Activated CD8-positive, alpha-beta memory T cell treated with anti-CD3 and anti-CD28 coated beads, Interleukin-2, amount 50 U/mL, for 24 hours (primary cell): ENCODE data around the gene ABRACL.

Experiments used
- DNase-seq: peaks from one replicate; pipeline ENCODE4 v3.0.0-alpha.2; 2020; ENCODE audit errors: extremely low read depth

Gene ABRACL

GRCh38 chr6:139054001-139054400 is 25.5 kb downstream of the ABRACL start:
- no peak for DNase-seq

GRCh38 chr6:139055709-139056108 is 27.2 kb downstream of the ABRACL start:
- no peak for DNase-seq

DNA sequence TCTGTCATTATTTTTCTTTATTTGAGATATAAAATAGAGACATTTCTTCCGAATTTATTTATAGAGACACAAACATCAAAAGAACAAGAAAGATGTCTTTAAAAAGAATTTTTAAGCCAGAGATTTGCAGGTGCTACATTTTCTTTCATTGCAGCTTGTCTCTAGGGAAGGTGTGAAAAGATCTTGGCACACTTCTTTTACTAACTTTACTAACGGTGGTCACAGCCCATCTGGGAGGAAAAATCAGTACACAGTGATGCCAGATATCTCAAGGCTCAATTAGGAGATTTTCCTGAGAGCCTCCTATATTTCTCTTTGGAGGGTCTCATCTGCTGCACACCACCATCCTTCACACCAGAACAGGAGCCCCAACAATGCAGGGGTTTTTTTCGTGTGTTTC is 29.5 kb downstream of the ABRACL start:
- DNase-seq, result no peak

DNA sequence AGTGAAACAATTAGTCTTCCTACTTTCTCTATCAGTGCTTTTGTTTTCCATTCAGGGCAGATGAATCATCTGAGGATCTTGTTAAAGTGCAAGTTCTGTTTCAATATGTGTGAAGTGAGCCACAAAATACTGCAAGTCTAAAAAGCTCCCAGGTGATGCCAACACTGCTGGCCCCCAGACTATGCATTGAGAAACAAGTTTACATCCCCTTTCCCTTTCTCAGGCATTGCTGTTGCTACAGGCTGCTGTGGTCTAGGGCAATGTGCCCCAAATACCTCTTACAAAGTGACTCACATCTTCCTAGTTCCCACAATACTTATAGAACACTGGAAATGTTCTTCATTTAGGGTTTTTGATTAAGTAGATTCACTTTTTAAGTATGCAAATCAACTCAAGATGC is 31.8 kb downstream of the ABRACL start:
- DNase-seq, result no peak

DNA sequence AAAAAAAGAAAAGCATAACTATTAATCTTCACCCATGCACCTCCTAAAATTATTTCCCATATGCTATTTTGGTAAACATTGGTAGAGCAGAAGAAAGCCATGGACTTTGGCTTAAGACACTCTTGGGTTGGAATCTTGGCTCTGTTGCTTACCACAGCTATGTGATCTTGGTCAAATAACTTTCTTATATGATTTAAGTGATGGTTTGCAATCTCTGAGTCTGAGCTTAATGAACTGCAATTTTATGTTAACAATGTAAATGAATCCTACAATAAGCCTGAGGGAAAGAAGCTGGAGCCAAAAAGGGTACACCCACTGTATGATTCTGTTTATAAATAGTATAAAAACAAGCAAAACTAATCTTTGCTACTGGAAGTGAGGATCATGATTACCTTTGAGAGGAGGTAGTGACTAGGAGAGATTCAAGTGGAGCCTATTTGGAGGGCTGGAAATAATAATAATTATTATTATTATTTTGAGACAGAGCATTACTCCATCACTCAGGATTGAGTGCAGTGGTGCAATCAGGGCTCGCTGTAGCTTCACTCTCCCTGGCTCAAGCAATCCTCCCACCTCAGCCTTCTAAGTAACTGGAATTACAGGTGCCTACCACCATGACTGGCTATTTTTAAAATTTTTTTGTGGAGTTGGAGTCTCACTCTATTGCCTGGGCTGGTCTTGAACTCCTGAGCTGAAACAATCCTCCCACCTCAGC is 34.5 kb downstream of the ABRACL start:
- no peak for DNase-seq

DNA sequence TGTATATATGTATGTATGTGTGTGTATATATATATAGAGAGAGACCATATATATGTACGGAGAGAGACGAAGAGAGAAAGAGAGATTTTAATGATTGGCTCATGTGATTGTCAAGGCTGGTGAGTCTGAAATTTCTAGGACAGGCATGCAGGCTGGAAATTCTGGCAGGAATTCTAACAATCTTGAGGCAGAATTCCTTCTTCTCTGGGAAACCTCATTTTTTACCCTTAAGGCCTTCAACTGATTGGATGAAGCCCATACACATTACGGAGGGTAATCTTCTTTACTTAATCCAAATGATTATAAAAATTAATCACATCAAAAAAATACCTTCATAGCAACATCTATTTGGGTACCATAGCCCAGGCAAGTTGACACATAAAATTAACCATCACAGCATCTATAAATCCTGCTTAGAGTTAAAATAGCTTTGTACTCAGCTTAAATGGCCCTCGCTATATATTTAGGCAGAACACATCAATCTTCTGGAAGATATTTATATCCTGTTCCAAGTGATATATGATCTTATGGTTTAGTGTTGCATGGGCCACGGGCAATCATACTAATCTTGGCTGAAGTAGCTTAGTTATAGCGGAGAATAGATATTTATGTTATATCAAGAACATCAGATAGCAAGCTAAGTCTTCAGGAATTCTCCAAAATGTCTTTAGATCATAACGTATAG is 36.6 kb downstream of the ABRACL start:
- DNase-seq, result no peak

GRCh38 chr6:139066080-139066479 is 37.5 kb downstream of the ABRACL start:
- no peak for DNase-seq

DNA sequence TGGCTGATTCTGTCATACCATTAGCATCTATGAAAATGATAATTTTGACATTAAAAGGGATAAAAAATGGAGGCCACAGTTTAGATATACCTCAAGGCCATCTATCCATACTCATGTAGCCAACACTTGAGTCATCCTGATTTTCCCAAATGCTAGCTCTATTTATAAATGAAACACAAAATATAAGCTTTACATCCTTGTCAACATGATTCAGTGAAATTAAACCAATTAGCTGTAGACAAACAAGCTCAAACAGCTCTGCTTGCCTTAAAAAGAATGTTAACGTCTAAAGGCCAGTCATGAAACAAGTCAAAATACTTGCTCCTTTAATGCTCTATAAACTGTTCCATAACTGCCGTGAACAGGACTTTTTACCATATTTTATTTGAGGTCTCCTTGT is 40.3 kb downstream of the ABRACL start:
- no peak for DNase-seq

GRCh38 chr6:139073118-139073517 is 44.6 kb downstream of the ABRACL start:
- DNase-seq, result no peak

GRCh38 chr6:139079018-139079417 is 50.5 kb downstream of the ABRACL start:
- no peak for DNase-seq

DNA sequence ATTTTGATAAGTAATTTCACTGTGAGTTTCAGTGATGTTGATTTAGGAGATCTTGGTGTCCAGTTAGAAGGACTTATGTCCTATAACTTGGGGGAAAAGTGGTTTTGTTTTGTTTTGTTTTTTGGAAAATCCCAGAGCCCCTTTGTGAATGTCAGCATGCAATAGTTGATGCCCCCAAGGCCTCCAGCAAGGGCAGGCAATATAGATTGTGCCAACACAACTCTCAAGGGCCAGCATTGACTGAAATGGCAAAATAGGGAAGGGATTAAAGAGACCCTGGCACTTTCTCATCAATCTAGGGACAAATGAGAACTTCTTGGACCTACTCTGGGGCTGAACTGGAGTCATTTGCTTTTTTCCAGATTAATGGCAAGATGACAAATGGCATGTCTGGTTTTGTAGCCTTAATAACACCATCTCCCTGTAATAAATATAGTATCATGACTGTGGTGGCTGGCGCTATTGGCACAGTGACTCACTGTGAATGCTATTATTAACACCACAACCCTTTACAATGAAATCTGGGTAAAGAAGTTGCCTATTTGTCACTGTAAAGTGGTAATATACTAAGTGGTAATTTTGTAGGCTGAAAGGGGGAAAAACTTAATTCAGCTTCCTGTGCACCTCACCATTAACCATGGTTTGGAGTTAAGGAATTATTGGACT is 51.8 kb downstream of the ABRACL start:
- DNase-seq, result no peak

DNA sequence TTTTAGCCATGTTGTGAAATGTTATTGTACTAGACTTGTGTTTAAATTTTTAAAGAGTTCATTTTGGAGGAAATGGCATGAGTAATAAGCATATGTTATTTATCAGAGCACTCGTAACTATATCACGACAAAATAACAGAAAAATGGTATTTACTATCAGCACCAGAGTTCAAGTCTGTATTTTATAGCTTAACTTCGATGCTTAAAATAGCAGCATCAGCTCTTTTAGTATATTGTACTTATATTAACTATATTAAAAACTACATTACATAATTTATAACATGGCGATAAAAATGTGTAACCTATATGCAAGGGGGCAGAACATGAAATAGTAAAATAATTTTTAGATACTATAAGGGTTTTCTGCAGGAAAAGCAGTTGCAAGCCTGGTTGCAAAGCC is 52.9 kb downstream of the ABRACL start:
- no peak for DNase-seq

- DNase-seq, result no peak
Measured at GRCh38 chr6:139082370-139082769, 53.8 kb downstream of the ABRACL start.

GRCh38 chr6:139091826-139092225 is 63.3 kb downstream of the ABRACL start:
- no peak for DNase-seq
